Keratinocyte (primary cell): ENCODE results near the gene CCT6A. TPM values are rescaled to one million over a fixed set of nuclear protein-coding genes. Genes with fewer than 3 reads are reported as not detected.

ENCODE experiments used
- DNase-seq: peaks from one replicate; pipeline ENCODE4 v3.0.0-alpha.2; 2011; ENCODE audit warnings: low read depth, missing footprints, low spot score
- FAIRE-seq: peaks from 2 replicates; lab custom pipeline; 2011; peaks lifted over from hg19 to GRCh38; lab: Jason Lieb, UNC
- H2AFZ ChIP-seq: 2 replicates; pipeline ENCODE4 v1.6.0; 2012; ENCODE audit warnings: low read length, control low read depth, inconsistent platforms; ENCODE audit not compliant: control insufficient read depth
- H3K27ac ChIP-seq: 2 replicates; pipeline ENCODE4 v1.5.1; 2011; ENCODE audit warnings: low read length; ENCODE audit not compliant: control insufficient read depth, insufficient read depth
- H3K27me3 ChIP-seq: 3 replicates; pipeline ENCODE4 v1.6.0; 2011; ENCODE audit warnings: low read length; ENCODE audit not compliant: control insufficient read depth, insufficient read depth; ENCODE audit errors: extremely low read depth
- H3K36me3 ChIP-seq, 2 experiments: 2 replicates in 1 of 2; 3 replicates in 1 of 2; pipeline ENCODE4 v1.5.1; 2011; ENCODE audit warnings: low read length in 2 of 2, mild to moderate bottlenecking in 1 of 2; ENCODE audit not compliant: control insufficient read depth in 2 of 2, insufficient read depth in 2 of 2; ENCODE audit errors: extremely low read depth in 1 of 2
- H3K4me1 ChIP-seq: 3 replicates; pipeline ENCODE4 v1.5.1; 2011; ENCODE audit warnings: low read length; ENCODE audit not compliant: control insufficient read depth, insufficient read depth; ENCODE audit errors: extremely low read depth
- H3K4me2 ChIP-seq: 3 replicates; pipeline ENCODE4 v1.6.0; 2011; ENCODE audit warnings: low read depth, low read length; ENCODE audit not compliant: control insufficient read depth, insufficient read depth; ENCODE audit errors: extremely low read depth
- H3K4me3 ChIP-seq, 3 experiments: fragments of 200-600 bp in 1 of 3; sonication (generic) in 1 of 3; 2 replicates in 2 of 3; 3 replicates in 1 of 3; pipeline ENCODE4 v1.5.1; 2011 to 2016; ENCODE audit warnings: low read length in 3 of 3, mild to moderate bottlenecking in 3 of 3, control low read depth in 2 of 3, inconsistent platforms in 1 of 3, low read depth in 1 of 3, mixed read lengths in 1 of 3, mixed run types in 1 of 3, moderate library complexity in 1 of 3; ENCODE audit not compliant: control insufficient read depth in 2 of 3, insufficient read depth in 2 of 3; ENCODE audit errors: extremely low read depth in 1 of 3
- H3K79me2 ChIP-seq: 2 replicates; pipeline ENCODE4 v1.6.0; 2012; ENCODE audit warnings: low read length; ENCODE audit not compliant: control insufficient read depth, insufficient read depth
- H3K9ac ChIP-seq: 3 replicates; pipeline ENCODE4 v1.6.0; 2011; ENCODE audit warnings: low read length; ENCODE audit not compliant: control insufficient read depth, insufficient read depth; ENCODE audit errors: extremely low read depth
- H3K9me1 ChIP-seq: 3 replicates; pipeline ENCODE4 v1.6.0; 2011; ENCODE audit warnings: low read length; ENCODE audit not compliant: control insufficient read depth, insufficient read depth; ENCODE audit errors: extremely low read depth
- H3K9me3 ChIP-seq: 2 replicates; pipeline ENCODE4 v1.5.1; 2012; ENCODE audit warnings: low read depth, low read length; ENCODE audit not compliant: control insufficient read depth
- H4K20me1 ChIP-seq: 3 replicates; pipeline ENCODE4 v1.6.0; 2011; ENCODE audit warnings: low read length; ENCODE audit not compliant: control insufficient read depth, insufficient read depth; ENCODE audit errors: extremely low read depth
- EZH2 ChIP-seq: IDR thresholded peaks from one replicate; pipeline ENCODE4 v1.6.1; 2012; ENCODE audit warnings: inconsistent platforms, mild to moderate bottlenecking, low read length, moderate library complexity
- dilution Hi-C: fragments of 300-500 bp; cut with MboI; formaldehyde crosslinking; loops from one replicate; pipeline ENCODE4 v1.7.0; 2020; ENCODE audit warnings: low sequenced_read_pairs; ENCODE audit not compliant: extremely low pct_ligation_motif_present
- polyA plus RNA-seq, 5 experiments: library from polyadenylated mRNA; depleted of rRNA in 3 of 5; stranded (reverse) in 3 of 5; stranded (forward) in 1 of 5; unstranded in 1 of 5; fragments of >200 nt; gene quantifications; 1 replicate in 1 of 5; 2 replicates in 3 of 5; 3 replicates in 1 of 5; pipeline versions ENCODE4 v1.2.1 to v1.2.3, GENCODE V29; 2011 to 2012; ENCODE audit warnings: missing spikeins in 2 of 5, low read depth in 1 of 5, low replicate concordance in 1 of 5
- TF ChIP-seq, protein P1 (sequence below), 3 experiments: IDR thresholded peaks in 1 of 3; conservative IDR thresholded peaks in 1 of 3; optimal IDR thresholded peaks in 1 of 3; 2 replicates in 2 of 3; 3 replicates in 1 of 3; pipeline versions ENCODE3 to v1.5.1; 2011; ENCODE audit warnings: low read length in 3 of 3, mild to moderate bottlenecking in 3 of 3, moderate library complexity in 2 of 3, control low read depth in 1 of 3, inconsistent platforms in 1 of 3; ENCODE audit not compliant: insufficient read depth in 2 of 3; ENCODE audit errors: extremely low read depth in 1 of 3

The CCT6A gene
- polyA plus RNA-seq, 1 donor (not counting 4 experiments of a cell fraction or from before 2014, with no cell fraction given): 403 TPM

GRCh38 chr7:56062382-56062781, 10.8 kb downstream of the CCT6A start:
- peak overlapping the region; percentile 29 for H3K27ac ChIP-seq
- H3K36me3 ChIP-seq: peaks cover 11 to 40% of the 10 kb centered on the region in 2 experiments
- peaks cover 33% of the 10 kb centered on the region for H3K79me2 ChIP-seq
- dilution Hi-C loops: no loop called here
- no peaks in the 10 kb centered on the region for H3K27me3 ChIP-seq
- H3K4me2 ChIP-seq: no peak overlapping the region
- no peak for DNase-seq
- H3K9me3 ChIP-seq: no peaks in the 10 kb centered on the region
- peaks cover 28% of the 10 kb centered on the region for H3K4me1 ChIP-seq
- no peak overlapping the region for H3K9ac ChIP-seq
- no peak for FAIRE-seq
- peaks cover 6% of the 10 kb centered on the region for H4K20me1 ChIP-seq
- H3K4me3 ChIP-seq: no peak overlapping the region
- TF ChIP-seq, protein P1, sequence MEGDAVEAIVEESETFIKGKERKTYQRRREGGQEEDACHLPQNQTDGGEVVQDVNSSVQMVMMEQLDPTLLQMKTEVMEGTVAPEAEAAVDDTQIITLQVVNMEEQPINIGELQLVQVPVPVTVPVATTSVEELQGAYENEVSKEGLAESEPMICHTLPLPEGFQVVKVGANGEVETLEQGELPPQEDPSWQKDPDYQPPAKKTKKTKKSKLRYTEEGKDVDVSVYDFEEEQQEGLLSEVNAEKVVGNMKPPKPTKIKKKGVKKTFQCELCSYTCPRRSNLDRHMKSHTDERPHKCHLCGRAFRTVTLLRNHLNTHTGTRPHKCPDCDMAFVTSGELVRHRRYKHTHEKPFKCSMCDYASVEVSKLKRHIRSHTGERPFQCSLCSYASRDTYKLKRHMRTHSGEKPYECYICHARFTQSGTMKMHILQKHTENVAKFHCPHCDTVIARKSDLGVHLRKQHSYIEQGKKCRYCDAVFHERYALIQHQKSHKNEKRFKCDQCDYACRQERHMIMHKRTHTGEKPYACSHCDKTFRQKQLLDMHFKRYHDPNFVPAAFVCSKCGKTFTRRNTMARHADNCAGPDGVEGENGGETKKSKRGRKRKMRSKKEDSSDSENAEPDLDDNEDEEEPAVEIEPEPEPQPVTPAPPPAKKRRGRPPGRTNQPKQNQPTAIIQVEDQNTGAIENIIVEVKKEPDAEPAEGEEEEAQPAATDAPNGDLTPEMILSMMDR (optimal IDR thresholded peaks at IDR 0.05 in 1 of 3, IDR thresholded peaks at IDR 0.05 in 1 of 3, conservative IDR thresholded peaks at IDR 0.05 in 1 of 3; ENCODE audit: extremely low read depth in 1 of 3, insufficient read depth in 2 of 3, low read length in 3 of 3): no peak
- no peak for TF ChIP-seq EZH2
- H3K9me1 ChIP-seq: peaks cover 2% of the 10 kb centered on the region
- no peak overlapping the region for H2AFZ ChIP-seq

DNA sequence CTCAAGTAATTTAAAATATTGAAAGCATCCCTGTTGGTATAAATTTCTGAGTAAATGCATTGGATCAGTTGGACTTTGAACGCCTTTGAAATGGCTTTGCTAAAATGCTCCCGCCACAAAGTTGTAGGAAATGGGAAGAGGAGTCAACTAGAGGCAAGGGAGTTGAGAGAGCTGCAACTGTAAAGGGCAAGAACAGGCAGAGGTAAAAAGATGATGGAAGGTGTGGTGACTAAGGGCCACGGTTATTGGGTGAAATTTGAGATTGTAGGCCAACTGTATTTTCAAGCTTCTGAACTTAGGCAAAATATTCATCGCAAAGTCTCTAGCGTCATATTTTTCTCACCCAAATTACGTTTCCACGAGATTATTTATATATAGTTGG, 11.9 kb downstream of the CCT6A start:
- H3K36me3 ChIP-seq: peaks cover 8 to 33% of the 10 kb centered on the region in 2 experiments
- dilution Hi-C loops: no loop called here
- no peak overlapping the region for H2AFZ ChIP-seq
- no peaks in the 10 kb centered on the region for H3K27me3 ChIP-seq
- peak overlapping the region; percentile 92 for H3K27ac ChIP-seq
- FAIRE-seq: no peak
- peak overlapping the region in 2 of 3 experiments; percentile 84 to 87 for H3K4me3 ChIP-seq
- H3K4me2 ChIP-seq: peak overlapping the region; percentile 75
- peaks cover 2% of the 10 kb centered on the region for H3K9me1 ChIP-seq
- peaks cover 26% of the 10 kb centered on the region for H3K79me2 ChIP-seq
- peaks cover 28% of the 10 kb centered on the region for H3K4me1 ChIP-seq
- TF ChIP-seq EZH2: no peak
- TF ChIP-seq, protein P1 (optimal IDR thresholded peaks at IDR 0.05 in 1 of 3, IDR thresholded peaks at IDR 0.05 in 1 of 3, conservative IDR thresholded peaks at IDR 0.05 in 1 of 3; ENCODE audit: extremely low read depth in 1 of 3, insufficient read depth in 2 of 3, low read length in 3 of 3): no peak
- H3K9me3 ChIP-seq: no peaks in the 10 kb centered on the region
- H4K20me1 ChIP-seq: peaks cover 6% of the 10 kb centered on the region
- DNase-seq: no peak
- H3K9ac ChIP-seq: peak overlapping the region; percentile 95
